ENCODE measurements around the gene SATB1.

SATB1 gene

GRCh38 chr3:18402239-18402799 is 22.8 kb downstream of the SATB1 start:
- in situ Hi-C loops (cut with HindIII; ENCODE audit: low sequenced_read_pairs) = no loop called here

GRCh38 chr3:18401300-18401961 is 23.7 kb downstream of the SATB1 start:
- in situ Hi-C loops (cut with HindIII; ENCODE audit: low sequenced_read_pairs) = no loop called here

GRCh38 chr3:18398448-18398847 is 26.7 kb downstream of the SATB1 start:
- in situ Hi-C loops (cut with HindIII; ENCODE audit: low sequenced_read_pairs) = no loop called here

GRCh38 chr3:18396428-18396827 is 28.7 kb downstream of the SATB1 start:
- in situ Hi-C loops (cut with HindIII; ENCODE audit: low sequenced_read_pairs) = no loop called here

- in situ Hi-C loops (cut with HindIII; ENCODE audit: low sequenced_read_pairs) = no loop called here
Measured at GRCh38 chr3:18394384-18394995, 30.6 kb downstream of the SATB1 start.

GRCh38 chr3:18393906-18394305 is 31.2 kb downstream of the SATB1 start:
- in situ Hi-C loops (cut with HindIII; ENCODE audit: low sequenced_read_pairs) = no loop called here

GRCh38 chr3:18390024-18390660 is 35.0 kb downstream of the SATB1 start:
- in situ Hi-C loops (cut with HindIII; ENCODE audit: low sequenced_read_pairs) = no loop called here

GRCh38 chr3:18389108-18389733 is 35.9 kb downstream of the SATB1 start:
- in situ Hi-C loops (cut with HindIII; ENCODE audit: low sequenced_read_pairs) = no loop called here

GRCh38 chr3:18386274-18386890 is 38.8 kb downstream of the SATB1 start:
- in situ Hi-C loops (cut with HindIII; ENCODE audit: low sequenced_read_pairs) = no loop called here

GRCh38 chr3:18385706-18386105 is 39.4 kb downstream of the SATB1 start:
- in situ Hi-C loops (cut with HindIII; ENCODE audit: low sequenced_read_pairs) = no loop called here

GRCh38 chr3:18382760-18383369 is 42.3 kb downstream of the SATB1 start:
- in situ Hi-C loops (cut with HindIII; ENCODE audit: low sequenced_read_pairs) = no loop called here

GRCh38 chr3:18379647-18380046 is 45.5 kb downstream of the SATB1 start:
- in situ Hi-C loops (cut with HindIII; ENCODE audit: low sequenced_read_pairs) = no loop called here

GRCh38 chr3:18378218-18378617 is 46.9 kb downstream of the SATB1 start:
- in situ Hi-C loops (cut with HindIII; ENCODE audit: low sequenced_read_pairs) = no loop called here

- in situ Hi-C loops (cut with HindIII; ENCODE audit: low sequenced_read_pairs) = no loop called here
Measured at GRCh38 chr3:18376682-18377081, 48.5 kb downstream of the SATB1 start.

- in situ Hi-C loops (cut with HindIII; ENCODE audit: low sequenced_read_pairs) = no loop called here
Measured at GRCh38 chr3:18372786-18373405, 52.2 kb downstream of the SATB1 start.

GRCh38 chr3:18370672-18371071 is 54.5 kb downstream of the SATB1 start:
- in situ Hi-C loops (cut with HindIII; ENCODE audit: low sequenced_read_pairs) = no loop called here

- in situ Hi-C loops (cut with HindIII; ENCODE audit: low sequenced_read_pairs) = no loop called here
Measured at GRCh38 chr3:18369551-18370185, 55.5 kb downstream of the SATB1 start.

GRCh38 chr3:18366258-18366657 is 58.9 kb downstream of the SATB1 start:
- in situ Hi-C loops (cut with HindIII; ENCODE audit: low sequenced_read_pairs) = no loop called here

GRCh38 chr3:18363338-18363737 is 61.8 kb downstream of the SATB1 start:
- in situ Hi-C loops (cut with HindIII; ENCODE audit: low sequenced_read_pairs) = no loop called here

- in situ Hi-C loops (cut with HindIII; ENCODE audit: low sequenced_read_pairs) = no loop called here
Measured at GRCh38 chr3:18357747-18358146, 67.4 kb downstream of the SATB1 start.

All from endothelial cell of hepatic sinusoid (primary cell).